Loucy (cell line): ENCODE measurements around the gene CRTAC1.

Source experiments
- H2AFZ ChIP-seq: fragments of 200-600 bp; sonication (generic); 2 replicates; pipeline ENCODE4 v1.6.0; 2016; ENCODE audit warnings: antibody characterized with exemption, mild to moderate bottlenecking, low read length, moderate library complexity
- H3F3A ChIP-seq: fragments of 200-600 bp; 2 replicates; pipeline ENCODE4 v1.6.0; 2016; ENCODE audit warnings: antibody characterized with exemption, low read depth, mild to moderate bottlenecking
- H3K27me3 ChIP-seq: fragments of 200-600 bp; sonication (generic); 2 replicates; pipeline ENCODE4 v1.6.1; 2014; ENCODE audit warnings: low read length, mild to moderate bottlenecking; ENCODE audit not compliant: insufficient read depth, poor library complexity, severe bottlenecking
- H3K36me3 ChIP-seq: fragments of 200-600 bp; sonication (generic); 2 replicates; pipeline ENCODE4 v1.6.1; 2016; ENCODE audit warnings: low read length; ENCODE audit not compliant: insufficient read depth
- H3K4me1 ChIP-seq: fragments of 200-600 bp; sonication (generic); 2 replicates; pipeline ENCODE4 v1.5.1; 2014; ENCODE audit warnings: low read length, mild to moderate bottlenecking; ENCODE audit not compliant: insufficient read depth, poor library complexity, severe bottlenecking
- H3K4me2 ChIP-seq: fragments of 200-600 bp; sonication (generic); 2 replicates; pipeline ENCODE4 v1.6.0; 2014; ENCODE audit warnings: antibody characterized with exemption, low read length, low read depth, mild to moderate bottlenecking; ENCODE audit not compliant: poor library complexity, severe bottlenecking
- H3K4me3 ChIP-seq: fragments of 200-600 bp; sonication (generic); 2 replicates; pipeline ENCODE4 v1.5.1; 2014; ENCODE audit warnings: low read length, mild to moderate bottlenecking, mixed read lengths; ENCODE audit not compliant: poor library complexity, severe bottlenecking
- H3K79me2 ChIP-seq: fragments of 200-600 bp; sonication (generic); 2 replicates; pipeline ENCODE4 v1.6.1; 2014; ENCODE audit warnings: low read length; ENCODE audit not compliant: insufficient read depth
- H3K9ac ChIP-seq: fragments of 200-600 bp; sonication (generic); 2 replicates; pipeline ENCODE4 v1.6.0; 2014; ENCODE audit warnings: mild to moderate bottlenecking, low read depth, low read length, moderate library complexity; ENCODE audit not compliant: poor library complexity, severe bottlenecking
- H3K9me2 ChIP-seq: fragments of 200-600 bp; sonication (generic); replicated peaks from 2 replicates; pipeline ENCODE4 v1.6.1; 2016; ENCODE audit warnings: low read depth, low read length, mixed read lengths
- H3K9me3 ChIP-seq: fragments of 200-600 bp; sonication (generic); 2 replicates; pipeline ENCODE4 v1.6.1; 2014; ENCODE audit warnings: mild to moderate bottlenecking, antibody characterized with exemption, low read length, low read depth; ENCODE audit not compliant: insufficient read depth
- H4K20me1 ChIP-seq: fragments of 200-600 bp; sonication (generic); 2 replicates; pipeline ENCODE4 v1.6.0; 2014; ENCODE audit warnings: antibody characterized with exemption, low read length, mild to moderate bottlenecking; ENCODE audit not compliant: insufficient read depth, poor library complexity, severe bottlenecking
- CTCF ChIP-seq: fragments of 200-600 bp; sonication (generic); conservative IDR thresholded peaks from 2 replicates; pipeline ENCODE4 v1.5.1; 2014; ENCODE audit warnings: mild to moderate bottlenecking, antibody characterized with exemption, low read length
- EZH2phosphoT487 ChIP-seq: fragments of 200-600 bp; IDR thresholded peaks from 2 replicates; pipeline ENCODE4 v1.6.1; 2018; ENCODE audit warnings: antibody characterized with exemption, mild to moderate bottlenecking, moderate library complexity, borderline replicate concordance

The CRTAC1 gene

GRCh38 chr10:97969538-97970079 is 60.8 kb downstream of the CRTAC1 start:
- Histone ChIP-seq H4K20me1 (no peaks in the 10 kb centered on the region), H3K4me1 (no peaks in the 10 kb centered on the region), H2AFZ (no peak overlapping the region), H3K9me2 (no peaks in the 10 kb centered on the region), H3F3A (no peaks in the 10 kb centered on the region), H3K9me3 (no peaks in the 10 kb centered on the region), H3K27me3 (peaks cover 3% of the 10 kb centered on the region), H3K79me2 (no peaks in the 10 kb centered on the region), H3K9ac (no peak overlapping the region), H3K4me2 (no peak overlapping the region), H3K36me3 (no peaks in the 10 kb centered on the region), H3K4me3 (no peak overlapping the region)
- TF ChIP-seq CTCF, result no peak
- TF ChIP-seq EZH2phosphoT487, result no peak

GRCh38 chr10:97964748-97965147 is 65.7 kb downstream of the CRTAC1 start:
- Histone ChIP-seq H3K9me3 (no peaks in the 10 kb centered on the region), H3K27me3 (no peaks in the 10 kb centered on the region), H4K20me1 (no peaks in the 10 kb centered on the region), H3K9me2 (no peaks in the 10 kb centered on the region), H3K79me2 (no peaks in the 10 kb centered on the region), H3K36me3 (no peaks in the 10 kb centered on the region), H3K4me2 (no peak overlapping the region), H3K4me1 (no peaks in the 10 kb centered on the region), H3K4me3 (no peak overlapping the region), H3K9ac (no peak overlapping the region), H2AFZ (no peak overlapping the region), H3F3A (no peaks in the 10 kb centered on the region)
- no peak for TF ChIP-seq CTCF
- TF ChIP-seq EZH2phosphoT487, result no peak

GRCh38 chr10:97961945-97962344 is 68.5 kb downstream of the CRTAC1 start:
- no peaks in the 10 kb centered on the region for H3K4me1 ChIP-seq
- no peak for TF ChIP-seq EZH2phosphoT487
- TF ChIP-seq CTCF, result no peak
- H3K4me2 ChIP-seq, result no peak overlapping the region
- H2AFZ ChIP-seq, result no peak overlapping the region
- no peaks in the 10 kb centered on the region for H3K9me2 ChIP-seq
- no peaks in the 10 kb centered on the region for H3K9me3 ChIP-seq
- H3F3A ChIP-seq, result no peaks in the 10 kb centered on the region
- H3K36me3 ChIP-seq, result no peaks in the 10 kb centered on the region
- no peak overlapping the region for H3K9ac ChIP-seq
- H3K4me3 ChIP-seq, result no peak overlapping the region
- H3K79me2 ChIP-seq, result no peaks in the 10 kb centered on the region
- no peaks in the 10 kb centered on the region for H3K27me3 ChIP-seq
- no peaks in the 10 kb centered on the region for H4K20me1 ChIP-seq
